ENCODE results near the gene MX1.

The MX1 gene

DNA sequence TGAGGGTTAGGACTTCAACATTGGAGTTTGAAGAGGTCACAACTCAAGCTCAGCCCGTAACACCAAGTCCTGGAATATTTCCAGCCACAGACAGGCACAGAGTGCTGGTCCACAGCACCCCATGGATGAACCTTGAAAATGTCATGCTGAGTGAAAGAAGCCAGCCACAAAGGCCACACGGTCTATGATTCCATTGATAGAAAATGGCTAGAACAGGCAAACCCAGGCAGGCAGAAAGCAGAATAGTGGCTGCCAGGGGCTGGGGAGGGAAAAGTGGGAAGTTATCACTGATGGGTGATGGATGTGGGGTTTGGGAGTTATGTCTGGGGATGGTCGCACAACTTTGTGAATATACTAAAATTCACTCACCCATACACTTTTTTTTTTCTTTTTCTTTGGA lies 21.3 kb downstream of the MX1 start:
- H2BK12ac ChIP-seq (ENCODE audit: low read length in 2 of 2), result no peak overlapping the region
- no peak overlapping the region for H3K23ac ChIP-seq (ENCODE audit: low read length in 2 of 2)
- no peak overlapping the region for H3K9ac ChIP-seq (ENCODE audit: low read length)
- no peak overlapping the region for H4K8ac ChIP-seq (ENCODE audit: low read length)
- DNase-seq, result no peak
- 89% methylated on average over 3 of the region's 3 CpGs for WGBS
- no peaks in the 10 kb centered on the region for H3K9me3 ChIP-seq (ENCODE audit: control insufficient read depth, low read length)
- H4K91ac ChIP-seq (ENCODE audit: low read length), result no peak overlapping the region
- H3K4me2 ChIP-seq (ENCODE audit: low read length, poor library complexity, severe bottlenecking), result no peak overlapping the region
- H2AFZ ChIP-seq (ENCODE audit: low read depth, low read length), result no peak overlapping the region
- H2AK5ac ChIP-seq (ENCODE audit: low read length, severe bottlenecking), result no peak overlapping the region
- H2BK5ac ChIP-seq (ENCODE audit: low read depth, low read length, poor library complexity, severe bottlenecking), result no peak overlapping the region
- no peak overlapping the region for H3K4me3 ChIP-seq (ENCODE audit: insufficient read depth in 1 of 2, low read depth in 1 of 2, low read length in 2 of 2)
- H3K4me1 ChIP-seq (ENCODE audit: control insufficient read depth, insufficient read depth, low read depth, low read length), result no peaks in the 10 kb centered on the region
- H3K79me1 ChIP-seq (replicated peaks; ENCODE audit: low read length, poor library complexity, severe bottlenecking), result no peaks in the 10 kb centered on the region
- no peak overlapping the region for H3K18ac ChIP-seq (ENCODE audit: low read depth in 1 of 2, low read length in 2 of 2)
- H3K36me3 ChIP-seq (ENCODE audit: control insufficient read depth in 1 of 2, insufficient read depth in 2 of 2, low read depth in 1 of 2, low read length in 2 of 2), result peaks cover 0 to 88% of the 10 kb centered on the region in 2 experiments
- no peak overlapping the region for H3K27ac ChIP-seq (ENCODE audit: low read length, poor library complexity, severe bottlenecking)
- no peak overlapping the region for H3K4ac ChIP-seq (ENCODE audit: low read depth in 1 of 2, low read length in 2 of 2)
- no peak overlapping the region for H3K14ac ChIP-seq (ENCODE audit: low read length in 2 of 2)
- no peak overlapping the region for H2BK15ac ChIP-seq (ENCODE audit: low read depth, poor library complexity, severe bottlenecking)
- no peak overlapping the region for H2BK120ac ChIP-seq (ENCODE audit: low read depth, low read length)
- no peaks in the 10 kb centered on the region for H3K27me3 ChIP-seq (ENCODE audit: control insufficient read depth in 1 of 2, insufficient read depth in 1 of 2, low read length in 2 of 2)

DNA sequence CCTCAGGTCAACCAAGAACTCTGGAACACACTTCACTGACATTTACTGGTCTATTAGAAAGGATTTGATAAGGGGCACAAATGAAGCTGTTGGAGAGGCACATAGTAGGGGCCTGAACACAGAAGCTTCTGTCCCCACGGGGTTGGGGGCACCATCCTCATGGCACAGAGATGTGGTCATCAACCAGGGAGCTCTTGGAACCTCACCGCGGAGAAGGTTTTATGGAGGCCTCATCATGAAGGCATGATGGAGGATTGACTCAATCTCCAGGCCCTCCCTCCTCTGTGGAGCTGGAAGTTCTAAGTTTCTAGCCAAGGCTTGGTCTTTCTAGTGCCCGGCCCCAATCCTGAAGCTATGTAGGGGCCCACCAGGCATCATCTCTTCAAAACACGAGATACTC lies 23.6 kb downstream of the MX1 start:
- no peak overlapping the region for H3K4ac ChIP-seq (ENCODE audit: low read depth in 1 of 2, low read length in 2 of 2)
- H2BK15ac ChIP-seq (ENCODE audit: low read depth, poor library complexity, severe bottlenecking), result no peak overlapping the region
- H3K4me2 ChIP-seq (ENCODE audit: low read length, poor library complexity, severe bottlenecking), result no peak overlapping the region
- H3K14ac ChIP-seq (ENCODE audit: low read length in 2 of 2), result no peak overlapping the region
- no peak overlapping the region for H3K27ac ChIP-seq (ENCODE audit: low read length, poor library complexity, severe bottlenecking)
- no peak overlapping the region for H2BK5ac ChIP-seq (ENCODE audit: low read depth, low read length, poor library complexity, severe bottlenecking)
- WGBS, result 67% methylated on average over 4 of the region's 5 CpGs
- H3K4me1 ChIP-seq (ENCODE audit: control insufficient read depth, insufficient read depth, low read depth, low read length), result no peaks in the 10 kb centered on the region
- H3K9ac ChIP-seq (ENCODE audit: low read length), result no peak overlapping the region
- H3K27me3 ChIP-seq (ENCODE audit: control insufficient read depth in 1 of 2, insufficient read depth in 1 of 2, low read length in 2 of 2), result no peaks in the 10 kb centered on the region
- H2AFZ ChIP-seq (ENCODE audit: low read depth, low read length), result no peak overlapping the region
- no peaks in the 10 kb centered on the region for H3K79me1 ChIP-seq (replicated peaks; ENCODE audit: low read length, poor library complexity, severe bottlenecking)
- no peaks in the 10 kb centered on the region for H3K9me3 ChIP-seq (ENCODE audit: control insufficient read depth, low read length)
- no peak overlapping the region for H2AK5ac ChIP-seq (ENCODE audit: low read length, severe bottlenecking)
- H3K4me3 ChIP-seq (ENCODE audit: insufficient read depth in 1 of 2, low read depth in 1 of 2, low read length in 2 of 2), result no peak overlapping the region
- H3K18ac ChIP-seq (ENCODE audit: low read depth in 1 of 2, low read length in 2 of 2), result no peak overlapping the region
- no peak for DNase-seq
- no peak overlapping the region for H2BK120ac ChIP-seq (ENCODE audit: low read depth, low read length)
- H3K36me3 ChIP-seq (ENCODE audit: control insufficient read depth in 1 of 2, insufficient read depth in 2 of 2, low read depth in 1 of 2, low read length in 2 of 2), result peaks cover 0 to 86% of the 10 kb centered on the region in 2 experiments
- no peak overlapping the region for H4K91ac ChIP-seq (ENCODE audit: low read length)
- H4K8ac ChIP-seq (ENCODE audit: low read length), result no peak overlapping the region
- no peak overlapping the region for H2BK12ac ChIP-seq (ENCODE audit: low read length in 2 of 2)
- H3K23ac ChIP-seq (ENCODE audit: low read length in 2 of 2), result no peak overlapping the region

DNA sequence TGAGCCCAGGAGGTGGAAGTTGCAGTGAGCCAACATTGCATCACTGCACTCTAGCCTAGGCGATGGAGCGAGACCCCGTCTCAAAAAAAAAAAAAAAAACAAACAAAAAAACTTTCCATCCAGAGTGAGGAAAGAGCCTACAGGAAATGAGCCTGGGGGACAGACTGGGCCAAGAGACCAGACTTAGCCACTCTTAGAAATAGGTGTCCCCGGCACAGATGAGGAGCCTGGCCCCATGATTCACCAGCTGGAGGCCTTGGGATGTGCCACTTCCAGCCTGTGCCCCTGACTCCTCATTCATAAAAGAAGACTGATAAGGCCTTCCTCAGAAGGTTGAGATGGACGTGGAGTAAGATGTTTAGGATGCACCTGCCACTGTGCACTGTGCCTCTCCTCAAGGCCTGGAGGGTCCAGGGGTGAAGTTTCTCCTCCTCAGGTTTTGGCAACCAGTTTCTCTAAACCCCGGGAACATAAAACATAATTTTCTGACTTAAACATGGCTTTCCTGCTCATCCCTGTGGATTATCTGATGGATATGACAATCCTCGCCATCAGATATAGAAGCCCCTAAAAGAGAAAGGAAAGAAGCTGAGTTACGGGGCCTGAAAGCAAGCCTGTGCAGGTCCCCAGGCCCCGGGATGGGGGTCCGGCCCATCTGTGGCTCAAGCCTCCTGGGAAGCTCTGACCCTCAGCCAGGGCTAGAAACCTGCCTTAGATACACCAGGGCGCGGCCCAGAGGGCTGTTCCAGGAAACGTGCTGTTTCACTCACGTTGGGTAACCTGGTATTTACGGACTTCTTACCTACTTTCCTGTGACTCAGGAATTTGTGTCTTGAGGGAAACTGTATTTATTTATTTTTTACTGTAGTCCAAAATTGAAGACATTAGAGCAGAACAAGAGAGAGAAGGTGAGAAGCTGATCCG lies 26.0 kb downstream of the MX1 start:
- Histone ChIP-seq H2AFZ (ENCODE audit: low read depth, low read length) (no peak overlapping the region), H3K9me3 (ENCODE audit: control insufficient read depth, low read length) (no peaks in the 10 kb centered on the region), H3K14ac (ENCODE audit: low read length in 2 of 2) (no peak overlapping the region), H3K79me1 (replicated peaks; ENCODE audit: low read length, poor library complexity, severe bottlenecking) (no peaks in the 10 kb centered on the region), H3K36me3 (ENCODE audit: control insufficient read depth in 1 of 2, insufficient read depth in 2 of 2, low read depth in 1 of 2, low read length in 2 of 2) (peaks cover 0 to 76% of the 10 kb centered on the region in 2 experiments), H3K18ac (ENCODE audit: low read depth in 1 of 2, low read length in 2 of 2) (no peak overlapping the region), H3K4me2 (ENCODE audit: low read length, poor library complexity, severe bottlenecking) (no peak overlapping the region), H3K27me3 (ENCODE audit: control insufficient read depth in 1 of 2, insufficient read depth in 1 of 2, low read length in 2 of 2) (no peaks in the 10 kb centered on the region), H4K8ac (ENCODE audit: low read length) (no peak overlapping the region), H2BK120ac (ENCODE audit: low read depth, low read length) (no peak overlapping the region), H2BK12ac (ENCODE audit: low read length in 2 of 2) (no peak overlapping the region), H2BK5ac (ENCODE audit: low read depth, low read length, poor library complexity, severe bottlenecking) (no peak overlapping the region), H3K4me1 (ENCODE audit: control insufficient read depth, insufficient read depth, low read depth, low read length) (no peaks in the 10 kb centered on the region), H4K91ac (ENCODE audit: low read length) (no peak overlapping the region), H3K23ac (ENCODE audit: low read length in 2 of 2) (no peak overlapping the region), H3K27ac (ENCODE audit: low read length, poor library complexity, severe bottlenecking) (no peak overlapping the region), H2AK5ac (ENCODE audit: low read length, severe bottlenecking) (no peak overlapping the region), H3K9ac (ENCODE audit: low read length) (no peak overlapping the region), H2BK15ac (ENCODE audit: low read depth, poor library complexity, severe bottlenecking) (no peak overlapping the region), H3K4ac (ENCODE audit: low read depth in 1 of 2, low read length in 2 of 2) (no peak overlapping the region), H3K4me3 (ENCODE audit: insufficient read depth in 1 of 2, low read depth in 1 of 2, low read length in 2 of 2) (no peak overlapping the region)
- DNase-seq, result no peak
- 90% methylated on average over 14 of the region's 16 CpGs for WGBS

DNA sequence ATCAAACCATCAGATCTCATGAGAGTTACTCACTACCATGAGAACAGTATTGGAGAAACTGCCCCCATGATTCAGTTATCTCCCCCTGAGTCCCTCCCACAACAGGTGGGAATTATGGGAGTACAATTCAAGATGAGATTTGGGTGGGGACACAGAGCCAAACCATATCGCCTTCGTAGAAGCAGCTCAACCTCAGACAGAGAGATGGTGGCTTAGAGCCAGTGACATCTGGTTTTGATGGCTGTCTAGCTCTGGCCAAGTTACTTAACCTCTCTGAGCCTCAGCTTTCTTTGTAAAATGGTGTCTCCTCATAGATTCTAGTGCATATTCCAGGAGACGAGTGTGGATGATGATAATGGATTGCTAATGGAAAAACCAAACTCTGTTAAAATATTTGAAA lies 27.2 kb downstream of the MX1 start:
- Histone ChIP-seq H3K36me3 (ENCODE audit: control insufficient read depth in 1 of 2, insufficient read depth in 2 of 2, low read depth in 1 of 2, low read length in 2 of 2) (peaks cover 0 to 76% of the 10 kb centered on the region in 2 experiments), H2BK15ac (ENCODE audit: low read depth, poor library complexity, severe bottlenecking) (no peak overlapping the region), H3K9me3 (ENCODE audit: control insufficient read depth, low read length) (no peaks in the 10 kb centered on the region), H3K4me1 (ENCODE audit: control insufficient read depth, insufficient read depth, low read depth, low read length) (peaks cover 2% of the 10 kb centered on the region), H4K8ac (ENCODE audit: low read length) (no peak overlapping the region), H4K91ac (ENCODE audit: low read length) (no peak overlapping the region), H2AFZ (ENCODE audit: low read depth, low read length) (no peak overlapping the region), H3K18ac (ENCODE audit: low read depth in 1 of 2, low read length in 2 of 2) (no peak overlapping the region), H2BK5ac (ENCODE audit: low read depth, low read length, poor library complexity, severe bottlenecking) (no peak overlapping the region), H3K27ac (ENCODE audit: low read length, poor library complexity, severe bottlenecking) (no peak overlapping the region), H3K9ac (ENCODE audit: low read length) (no peak overlapping the region), H3K23ac (ENCODE audit: low read length in 2 of 2) (no peak overlapping the region), H2BK120ac (ENCODE audit: low read depth, low read length) (no peak overlapping the region), H3K4ac (ENCODE audit: low read depth in 1 of 2, low read length in 2 of 2) (no peak overlapping the region), H3K27me3 (ENCODE audit: control insufficient read depth in 1 of 2, insufficient read depth in 1 of 2, low read length in 2 of 2) (no peaks in the 10 kb centered on the region), H2AK5ac (ENCODE audit: low read length, severe bottlenecking) (no peak overlapping the region), H3K79me1 (replicated peaks; ENCODE audit: low read length, poor library complexity, severe bottlenecking) (no peaks in the 10 kb centered on the region), H3K14ac (ENCODE audit: low read length in 2 of 2) (no peak overlapping the region), H2BK12ac (ENCODE audit: low read length in 2 of 2) (no peak overlapping the region), H3K4me3 (ENCODE audit: insufficient read depth in 1 of 2, low read depth in 1 of 2, low read length in 2 of 2) (no peak overlapping the region), H3K4me2 (ENCODE audit: low read length, poor library complexity, severe bottlenecking) (no peak overlapping the region)
- WGBS, result 90% methylated on average over 3 of the region's 3 CpGs
- DNase-seq, result no peak

All from mesenchymal stem cell (in vitro differentiated cells and primary cell).